HG03342 (cell line): Measurements from ENCODE around the gene ZDHHC7.
"Not testable (repeated sequence)": the region's sequence is repeated elsewhere in the genome, so short reads cannot be mapped to it uniquely, and the experiment has no call there.

ENCODE experiments used
- ATAC-seq: cut with Tn5 transposase; IDR thresholded peaks from one replicate; pipeline ENCODE4 v1.9.1; 2021; ENCODE audit warnings: mild to moderate bottlenecking, moderate library complexity; ENCODE audit not compliant: unreplicated experiment

Gene ZDHHC7

GRCh38 chr16:85045077-85045476 lies 33.7 kb upstream of the ZDHHC7 start:
- ATAC-seq: no peak

GRCh38 chr16:85042606-85043005 lies 31.3 kb upstream of the ZDHHC7 start:
- ATAC-seq: no peak

GRCh38 chr16:85042167-85042526 lies 30.8 kb upstream of the ZDHHC7 start:
- ATAC-seq: no peak

GRCh38 chr16:85041219-85042166 lies 30.2 kb upstream of the ZDHHC7 start:
- no peak for ATAC-seq

- no peak for ATAC-seq
Measured at GRCh38 chr16:85040685-85041084, 29.4 kb upstream of the ZDHHC7 start.

GRCh38 chr16:85037721-85038120 lies 26.4 kb upstream of the ZDHHC7 start:
- ATAC-seq: no peak

- no peak for ATAC-seq
Measured at GRCh38 chr16:85037050-85037410, 25.7 kb upstream of the ZDHHC7 start.

GRCh38 chr16:85036236-85037049 lies 25.1 kb upstream of the ZDHHC7 start:
- ATAC-seq: no peak

GRCh38 chr16:85034591-85035433 lies 23.5 kb upstream of the ZDHHC7 start:
- no peak for ATAC-seq

- ATAC-seq: no peak
Measured at GRCh38 chr16:85033171-85033570, 21.8 kb upstream of the ZDHHC7 start.

GRCh38 chr16:85032187-85032586 lies 20.9 kb upstream of the ZDHHC7 start:
- not testable (repeated sequence) for ATAC-seq

GRCh38 chr16:85031451-85031850 lies 20.1 kb upstream of the ZDHHC7 start:
- no peak for ATAC-seq

GRCh38 chr16:85029981-85030401 lies 18.7 kb upstream of the ZDHHC7 start:
- no peak for ATAC-seq

GRCh38 chr16:85029408-85029784 lies 18.1 kb upstream of the ZDHHC7 start:
- no peak for ATAC-seq

GRCh38 chr16:85028685-85029407 lies 17.5 kb upstream of the ZDHHC7 start:
- no peak for ATAC-seq

GRCh38 chr16:85027958-85028684 lies 16.8 kb upstream of the ZDHHC7 start:
- ATAC-seq: peak; percentile 15

GRCh38 chr16:85027349-85027957 lies 16.1 kb upstream of the ZDHHC7 start, which contains the start of gene KIAA0513:
KIAA0513 (plus strand) TSS chr16:85027795; CDS start chr16:85067072, 39,277 bp downstream.
- peak; percentile 73 for ATAC-seq

- no peak for ATAC-seq
Measured at GRCh38 chr16:85026703-85027102, 15.4 kb upstream of the ZDHHC7 start.
